ENCODE data around the gene CASP12.

DNA sequence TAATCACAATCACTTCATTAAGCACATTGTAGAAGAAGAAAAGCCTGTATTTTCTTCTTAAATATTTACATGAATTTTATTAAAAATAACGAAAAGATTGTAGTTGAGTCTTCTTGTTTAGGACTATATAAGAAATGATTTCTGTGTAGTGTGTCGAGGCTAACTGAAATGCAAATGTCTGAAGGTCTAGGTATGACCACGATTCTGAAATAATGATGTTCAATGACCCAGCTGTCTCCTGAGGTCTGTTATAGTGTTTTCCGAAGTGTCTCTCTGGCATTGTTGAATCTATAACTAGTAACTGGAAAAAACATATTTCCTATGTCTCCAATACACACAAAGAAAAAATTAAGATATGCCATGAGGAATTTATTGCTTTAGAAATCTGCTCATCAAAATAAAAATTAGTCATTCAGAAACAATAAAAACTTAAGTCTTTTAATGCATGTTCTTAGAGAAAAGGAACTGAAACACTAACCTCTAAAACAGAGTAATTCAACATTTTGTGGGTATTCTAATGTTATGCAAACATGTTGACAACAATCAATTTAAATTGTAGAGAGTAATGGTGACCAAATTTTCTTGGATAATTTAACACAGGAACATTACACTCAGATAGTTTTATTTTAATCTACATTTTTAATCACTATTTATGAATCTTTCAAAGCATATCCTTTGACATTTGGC lies 55.0 kb downstream of the CASP12 start:
- TF ChIP-seq CTCF (conservative IDR thresholded peaks at IDR 0.05; ENCODE audit: low read depth, low read length) (no peak), EZH2 (IDR thresholded peaks at IDR 0.05; ENCODE audit: borderline replicate concordance, low read depth, low read length, poor library complexity, severe bottlenecking) (no peak)
